Measurements from ENCODE around the gene CEL.
A peak's percentile ranks its signal among the peaks of the same experiment; 100 is the strongest.

Gene CEL

GRCh38 chr9:133109931-133110650, 48.3 kb downstream of the CEL start:
- no peak for DNase-seq (ENCODE audit: low read depth)
- TF ChIP-seq CTCF (conservative IDR thresholded peaks at IDR 0.05; ENCODE audit: control insufficient read depth, insufficient read depth, low read depth, low read length), result no peak
- H3K4me3 ChIP-seq (ENCODE audit: control insufficient read depth, low read depth, low read length), result no peak overlapping the region

GRCh38 chr9:133111808-133112662, 50.3 kb downstream of the CEL start:
- no peak for DNase-seq (ENCODE audit: low read depth)
- no peak overlapping the region for H3K4me3 ChIP-seq (ENCODE audit: control insufficient read depth, low read depth, low read length)
- no peak for TF ChIP-seq CTCF (conservative IDR thresholded peaks at IDR 0.05; ENCODE audit: control insufficient read depth, insufficient read depth, low read depth, low read length)

GRCh38 chr9:133112663-133113026, 50.9 kb downstream of the CEL start:
- no peak overlapping the region for H3K4me3 ChIP-seq (ENCODE audit: control insufficient read depth, low read depth, low read length)
- no peak for TF ChIP-seq CTCF (conservative IDR thresholded peaks at IDR 0.05; ENCODE audit: control insufficient read depth, insufficient read depth, low read depth, low read length)
- no peak for DNase-seq (ENCODE audit: low read depth)

- no peak for TF ChIP-seq CTCF (conservative IDR thresholded peaks at IDR 0.05; ENCODE audit: control insufficient read depth, insufficient read depth, low read depth, low read length)
- DNase-seq (ENCODE audit: low read depth), result peak; percentile 65
- H3K4me3 ChIP-seq (ENCODE audit: control insufficient read depth, low read depth, low read length), result no peak overlapping the region
These were observed 51.6 kb downstream of the CEL start for GRCh38 chr9:133113163-133113948.

- no peak for TF ChIP-seq CTCF (conservative IDR thresholded peaks at IDR 0.05; ENCODE audit: control insufficient read depth, insufficient read depth, low read depth, low read length)
- DNase-seq (ENCODE audit: low read depth), result no peak
- H3K4me3 ChIP-seq (ENCODE audit: control insufficient read depth, low read depth, low read length), result no peak overlapping the region
These were observed 52.4 kb downstream of the CEL start for GRCh38 chr9:133113949-133114885.
